A673 (cell line): ENCODE data around the gene EML1. TPM values are rescaled to one million over a fixed set of nuclear protein-coding genes. Genes with fewer than 3 reads are reported as not detected.

Source experiments
- BruUV-seq: library from RNA; stranded (reverse); fragments of 400-500 nt; replicated peaks from 2 replicates; lab custom pipeline; 2021; lab: Mats Ljungman, UMichigan
- CTCF ChIA-PET: fragments of 300-600 bp; sonication (Branson Sonifier 250); formaldehyde crosslinking; loops from one replicate; lab custom pipeline; 2022; ENCODE audit warnings: antibody characterized with exemption; lab: Charles Lee
- POLR2A ChIA-PET: fragments of 300-600 bp; sonication (Branson Sonifier 250); formaldehyde crosslinking; loops from one replicate; lab custom pipeline; 2022; ENCODE audit warnings: antibody characterized with exemption; ENCODE audit not compliant: low non-redundant PET; lab: Charles Lee
- DNase-seq: peaks from one replicate; pipeline ENCODE4 v3.0.0-alpha.2; 2015; ENCODE audit warnings: low spot score
- H3K27ac ChIP-seq: fragments of 200-600 bp; sonication (generic); 2 replicates; pipeline ENCODE4 v1.5.1; 2016; ENCODE audit warnings: mixed run types, low read depth, mild to moderate bottlenecking, mixed read lengths, antibody characterized with exemption, low read length; ENCODE audit not compliant: poor library complexity, severe bottlenecking
- H3K27me3 ChIP-seq: fragments of 200-600 bp; sonication (generic); replicated peaks from 2 replicates; pipeline ENCODE4 v1.6.1; 2017; ENCODE audit warnings: mixed run types, low read depth, mild to moderate bottlenecking, mixed read lengths, antibody characterized with exemption, low read length; ENCODE audit not compliant: insufficient read depth, poor library complexity
- H3K36me3 ChIP-seq: fragments of 200-600 bp; sonication (generic); 2 replicates; pipeline ENCODE4 v1.6.1; 2016; ENCODE audit warnings: mixed run types, mild to moderate bottlenecking, mixed read lengths, antibody characterized with exemption, low read length; ENCODE audit not compliant: insufficient read depth, poor library complexity, severe bottlenecking
- H3K4me1 ChIP-seq: fragments of 200-600 bp; sonication (generic); 2 replicates; pipeline ENCODE4 v1.6.1; 2017; ENCODE audit warnings: mixed run types, mild to moderate bottlenecking, mixed read lengths, antibody characterized with exemption, low read length; ENCODE audit not compliant: insufficient read depth, poor library complexity, severe bottlenecking
- H3K4me3 ChIP-seq: fragments of 200-600 bp; sonication (generic); 2 replicates; pipeline ENCODE4 v1.5.1; 2016; ENCODE audit warnings: low read depth, mixed run types, mild to moderate bottlenecking, mixed read lengths, low read length; ENCODE audit not compliant: poor library complexity, severe bottlenecking
- H3K9me3 ChIP-seq: fragments of 200-600 bp; sonication (generic); 2 replicates; pipeline ENCODE4 v1.6.1; 2016; ENCODE audit warnings: mixed run types, low read depth, mild to moderate bottlenecking, mixed read lengths, antibody characterized with exemption, low read length; ENCODE audit not compliant: poor library complexity, severe bottlenecking
- CTCF ChIP-seq: fragments of 300-800, 200-600 bp; sonication (generic); conservative IDR thresholded peaks from 2 replicates; pipeline ENCODE4 v1.5.1; 2017; ENCODE audit warnings: low read depth, mild to moderate bottlenecking, antibody characterized with exemption, low read length, moderate library complexity, mixed read lengths
- EZH2 ChIP-seq: fragments of 200-600 bp; sonication (generic); IDR thresholded peaks from 2 replicates; pipeline ENCODE4 v1.6.1; 2017; ENCODE audit warnings: borderline replicate concordance, low read depth, mild to moderate bottlenecking, mixed read lengths, antibody characterized with exemption, low read length; ENCODE audit not compliant: poor library complexity, severe bottlenecking
- intact Hi-C: fragments of 100-400 bp; cut with micrococcal nuclease; formaldehyde crosslinking; loops from one replicate; pipeline ENCODE4 v1.10.0; 2022; ENCODE audit not compliant: unreplicated experiment
- total RNA-seq: library from RNA; stranded (reverse); gene quantifications from 2 replicates; pipeline ENCODE4 v1.2.3, GENCODE V29; 2021

The EML1 gene
- total RNA-seq, 1 experiment from 2014 or later = 34.1 TPM

- TF ChIP-seq CTCF (no peak), EZH2 (no peak)
- Histone ChIP-seq H3K9me3 (peaks cover 8% of the 10 kb centered on the region), H3K27me3 (no peaks in the 10 kb centered on the region), H3K36me3 (no peaks in the 10 kb centered on the region), H3K27ac (no peak overlapping the region), H3K4me3 (no peak overlapping the region), H3K4me1 (peaks cover 13% of the 10 kb centered on the region)
- ChIA-PET POLR2A (no interaction called here), CTCF (no interaction called here)
- no peak for DNase-seq
- intact Hi-C loops = no loop called here
- BruUV-seq = no TSS peak
Measured at GRCh38 chr14:99773521-99774497, 19.4 kb upstream of the EML1 start.

GRCh38 chr14:99774556-99775307 lies 18.5 kb upstream of the EML1 start:
- H3K27ac ChIP-seq = no peak overlapping the region
- no peaks in the 10 kb centered on the region for H3K27me3 ChIP-seq

GRCh38 chr14:99775351-99775750 lies 17.9 kb upstream of the EML1 start:
- POLR2A ChIA-PET = no interaction called here
- H3K9me3 ChIP-seq = peaks cover 8% of the 10 kb centered on the region
- CTCF ChIA-PET = no interaction called here

More at GRCh38 chr14:99774556-99775307, 18.5 kb upstream of the EML1 start:
- Histone ChIP-seq H3K4me1 (peaks cover 13% of the 10 kb centered on the region), H3K36me3 (no peaks in the 10 kb centered on the region), H3K9me3 (peaks cover 8% of the 10 kb centered on the region), H3K4me3 (no peak overlapping the region)
- DNase-seq = peak; percentile 72
- no TSS peak for BruUV-seq
- TF ChIP-seq EZH2 (no peak), CTCF (no peak)
- intact Hi-C loops = no loop called here
- ChIA-PET POLR2A (no interaction called here), CTCF (no interaction called here)

More at GRCh38 chr14:99775351-99775750, 17.9 kb upstream of the EML1 start:
- H3K36me3 ChIP-seq = no peaks in the 10 kb centered on the region
- no peak for DNase-seq
- no peaks in the 10 kb centered on the region for H3K27me3 ChIP-seq
- intact Hi-C loops = no loop called here
- TF ChIP-seq CTCF (no peak), EZH2 (no peak)
- H3K4me3 ChIP-seq = no peak overlapping the region
- H3K4me1 ChIP-seq = peaks cover 13% of the 10 kb centered on the region
- BruUV-seq = no TSS peak
- H3K27ac ChIP-seq = no peak overlapping the region
